Liver (tissue), 9 donors: Measurements from ENCODE around the gene DOCK11. TPM values are rescaled to one million over a fixed set of nuclear protein-coding genes. Genes with fewer than 3 reads are reported as not detected.

Experiments used
- DNase-seq: peaks from one replicate; pipeline ENCODE4 v3.0.0-alpha.2; 2017; ENCODE audit warnings: low spot score
- H3K27ac ChIP-seq, 2 donors: one replicate each; pipeline ENCODE4 v1.7.0; 2013; ENCODE audit warnings: inconsistent platforms in 2 of 2, low read length in 2 of 2, control low read depth in 1 of 2, low read depth in 1 of 2, mild to moderate bottlenecking in 1 of 2
- H3K27me3 ChIP-seq, 4 donors: one replicate each; pipeline versions ENCODE4 v1.6.1 to v1.7.0; 2013; ENCODE audit warnings: low read length in 3 of 4, inconsistent platforms in 1 of 4, mild to moderate bottlenecking in 1 of 4, moderate library complexity in 1 of 4; ENCODE audit not compliant: control insufficient read depth in 4 of 4, insufficient read depth in 4 of 4
- H3K36me3 ChIP-seq, 4 donors: one replicate each; pipeline versions ENCODE4 v1.6.1 to v1.7.0; 2013; ENCODE audit warnings: low read length in 3 of 4, mild to moderate bottlenecking in 3 of 4, low read depth in 1 of 4, moderate library complexity in 1 of 4; ENCODE audit not compliant: control insufficient read depth in 4 of 4, insufficient read depth in 3 of 4
- H3K4me1 ChIP-seq, 4 donors: one replicate each; pipeline versions ENCODE4 v1.6.1 to v1.7.0; 2013; ENCODE audit warnings: low read length in 3 of 4, mild to moderate bottlenecking in 3 of 4, moderate library complexity in 1 of 4; ENCODE audit not compliant: control insufficient read depth in 4 of 4, insufficient read depth in 4 of 4
- H3K4me3 ChIP-seq, 3 donors: one replicate each; pipeline versions ENCODE4 v1.6.1 to v1.7.0; 2013; ENCODE audit warnings: low read length in 3 of 3, control low read depth in 1 of 3, low read depth in 1 of 3, mild to moderate bottlenecking in 1 of 3
- H3K9ac ChIP-seq, 2 donors: one replicate each; pipeline ENCODE4 v1.7.0; 2013; ENCODE audit warnings: low read length in 2 of 2, mild to moderate bottlenecking in 2 of 2, moderate library complexity in 2 of 2, control low read depth in 1 of 2, low read depth in 1 of 2
- H3K9me3 ChIP-seq, 4 donors: one replicate each; pipeline versions ENCODE4 v1.6.1 to v1.7.0; 2013; ENCODE audit warnings: low read length in 3 of 4; ENCODE audit not compliant: control insufficient read depth in 4 of 4
- EGR1 ChIP-seq, 2 donors: IDR thresholded peaks; 2 replicates each; pipeline ENCODE4 v1.6.1; 2016 to 2018; ENCODE audit warnings: antibody characterized with exemption in 2 of 2, low read depth in 2 of 2
- FOXA1 ChIP-seq: IDR thresholded peaks from 2 replicates; pipeline ENCODE4 v1.6.1; 2016; ENCODE audit warnings: antibody characterized with exemption
- FOXA2 ChIP-seq: IDR thresholded peaks from 2 replicates; pipeline ENCODE4 v1.6.1; 2016; ENCODE audit warnings: antibody characterized with exemption
- GABPA ChIP-seq, 2 donors: IDR thresholded peaks in 1 of 2; conservative IDR thresholded peaks in 1 of 2; 2 replicates each; pipeline ENCODE4 v1.6.1; 2016; ENCODE audit warnings: antibody characterized with exemption in 2 of 2, mild to moderate bottlenecking in 1 of 2, moderate library complexity in 1 of 2
- HNF4A ChIP-seq, 2 donors: conservative IDR thresholded peaks; 2 replicates each; pipeline ENCODE4 v1.6.1; 2016; ENCODE audit warnings: antibody characterized with exemption in 2 of 2, mild to moderate bottlenecking in 2 of 2
- HNF4G ChIP-seq: IDR thresholded peaks from 2 replicates; pipeline ENCODE4 v1.6.1; 2016; ENCODE audit warnings: antibody characterized with exemption
- JUND ChIP-seq, 2 donors: IDR thresholded peaks; 2 replicates each; pipeline ENCODE4 v1.6.1; 2016; ENCODE audit warnings: antibody characterized with exemption in 2 of 2
- NR2F2 ChIP-seq: IDR thresholded peaks from 2 replicates; pipeline ENCODE4 v1.6.1; 2016; ENCODE audit warnings: antibody characterized with exemption
- RAD21 ChIP-seq, 2 donors: IDR thresholded peaks; 2 replicates each; pipeline ENCODE4 v1.6.1; 2016; ENCODE audit warnings: antibody characterized with exemption in 2 of 2, mild to moderate bottlenecking in 2 of 2
- RXRA ChIP-seq, 2 donors: IDR thresholded peaks; 2 replicates each; pipeline ENCODE4 v1.6.1; 2017 to 2018; ENCODE audit warnings: antibody characterized with exemption in 2 of 2, mild to moderate bottlenecking in 1 of 2
- SP1 ChIP-seq: IDR thresholded peaks from 2 replicates; pipeline ENCODE4 v1.6.1; 2018; ENCODE audit warnings: antibody characterized with exemption, mild to moderate bottlenecking
- YY1 ChIP-seq: IDR thresholded peaks from 2 replicates; pipeline ENCODE4 v1.6.1; 2016; ENCODE audit warnings: antibody characterized with exemption, mild to moderate bottlenecking
- WGBS: extraction: QIAGEN DNeasy Blood & Tissue Kit; methylation state at CpG from one replicate; pipeline ENCODE4 v1.1.7; 2013; 5-methylcytosine and 5-hydroxymethylcytosine counted together
- polyA plus RNA-seq, 2 donors: library from polyadenylated mRNA; stranded (reverse) in 1 of 2; unstranded in 1 of 2; fragments of 200-250 nt in 1 of 2; fragments of >200 nt in 1 of 2; fragmentation: Nextera tagmentation in 1 of 2; extraction: Ambion mirVana in 1 of 2; gene quantifications; one replicate each; pipeline versions ENCODE4 v1.2.1 to v1.2.3, GENCODE V29; 2013 to 2015
- total RNA-seq, 2 donors: library from RNA; depleted of rRNA; stranded (reverse); fragments of >200 nt; gene quantifications; one replicate each; pipeline ENCODE4 v1.2.3, GENCODE V29; 2014
- TF ChIP-seq, protein P1 (sequence below): IDR thresholded peaks from 2 replicates; pipeline ENCODE4 v1.6.1; 2016; ENCODE audit warnings: antibody characterized with exemption
- TF ChIP-seq, protein P2 (sequence below): IDR thresholded peaks from 2 replicates; pipeline ENCODE4 v1.6.1; 2016; ENCODE audit warnings: antibody characterized with exemption, mild to moderate bottlenecking
- TF ChIP-seq, protein P3 (sequence below): IDR thresholded peaks from 2 replicates; pipeline ENCODE4 v1.6.1; 2016; ENCODE audit warnings: antibody characterized with exemption
- TF ChIP-seq, protein P4 (sequence below): fragments of 150-350 bp; IDR thresholded peaks from 2 replicates; pipeline ENCODE4 v1.5.1; 2017; ENCODE audit warnings: improper control_type of control experiment, low read depth, low read length; ENCODE audit not compliant: missing input control
- TF ChIP-seq, protein P5 (sequence below): IDR thresholded peaks from 2 replicates; pipeline ENCODE4 v1.6.1; 2016; ENCODE audit warnings: antibody characterized with exemption
- donor health status: healthy.
- donor health status: healthy.
- donor health status: healthy.
- donor health status: healthy.
- donor health status: healthy.

DOCK11 gene
- total and polyA plus RNA-seq, 4 donors = 1.3 to 9.3 (median 3.7) TPM

DNA sequence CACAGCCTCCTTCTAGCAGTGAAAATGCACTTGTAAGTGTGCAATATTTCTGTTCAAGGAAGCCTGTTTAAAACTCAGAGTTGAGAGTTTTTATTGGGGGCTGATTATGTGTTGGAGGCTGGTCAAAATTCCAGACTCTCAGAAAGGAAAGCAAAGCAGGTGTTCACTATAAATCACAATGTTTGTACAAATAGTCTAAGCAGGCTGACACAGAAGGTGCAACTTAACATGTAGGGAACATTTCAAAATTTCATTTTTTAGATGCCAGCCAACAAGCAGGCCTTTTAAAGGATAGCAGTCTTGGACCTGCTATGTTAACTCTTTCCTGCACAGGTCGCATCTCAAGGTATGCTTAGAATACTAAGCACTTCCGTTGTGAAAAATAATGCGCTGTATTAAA is 119.5 kb downstream of the DOCK11 start:
- no peaks in the 10 kb centered on the region for H3K36me3 ChIP-seq
- no peaks in the 10 kb centered on the region for H3K9me3 ChIP-seq
- no peak overlapping the region for H3K9ac ChIP-seq
- no peaks in the 10 kb centered on the region for H3K4me1 ChIP-seq
- no peaks in the 10 kb centered on the region for H3K27me3 ChIP-seq
- H3K4me3 ChIP-seq = no peak overlapping the region
- H3K27ac ChIP-seq = no peak overlapping the region
- 93% methylated on average over 3 of the region's 3 CpGs for WGBS
- DNase-seq = no peak
- TF ChIP-seq YY1 = no peak
- TF ChIP-seq SP1 = no peak
- TF ChIP-seq NR2F2 = no peak
- TF ChIP-seq, protein P1, sequence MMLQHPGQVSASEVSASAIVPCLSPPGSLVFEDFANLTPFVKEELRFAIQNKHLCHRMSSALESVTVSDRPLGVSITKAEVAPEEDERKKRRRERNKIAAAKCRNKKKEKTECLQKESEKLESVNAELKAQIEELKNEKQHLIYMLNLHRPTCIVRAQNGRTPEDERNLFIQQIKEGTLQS = no peak
- no peak for TF ChIP-seq FOXA2
- no peak for TF ChIP-seq RXRA (IDR thresholded peaks at IDR 0.05)
- TF ChIP-seq, protein P2, sequence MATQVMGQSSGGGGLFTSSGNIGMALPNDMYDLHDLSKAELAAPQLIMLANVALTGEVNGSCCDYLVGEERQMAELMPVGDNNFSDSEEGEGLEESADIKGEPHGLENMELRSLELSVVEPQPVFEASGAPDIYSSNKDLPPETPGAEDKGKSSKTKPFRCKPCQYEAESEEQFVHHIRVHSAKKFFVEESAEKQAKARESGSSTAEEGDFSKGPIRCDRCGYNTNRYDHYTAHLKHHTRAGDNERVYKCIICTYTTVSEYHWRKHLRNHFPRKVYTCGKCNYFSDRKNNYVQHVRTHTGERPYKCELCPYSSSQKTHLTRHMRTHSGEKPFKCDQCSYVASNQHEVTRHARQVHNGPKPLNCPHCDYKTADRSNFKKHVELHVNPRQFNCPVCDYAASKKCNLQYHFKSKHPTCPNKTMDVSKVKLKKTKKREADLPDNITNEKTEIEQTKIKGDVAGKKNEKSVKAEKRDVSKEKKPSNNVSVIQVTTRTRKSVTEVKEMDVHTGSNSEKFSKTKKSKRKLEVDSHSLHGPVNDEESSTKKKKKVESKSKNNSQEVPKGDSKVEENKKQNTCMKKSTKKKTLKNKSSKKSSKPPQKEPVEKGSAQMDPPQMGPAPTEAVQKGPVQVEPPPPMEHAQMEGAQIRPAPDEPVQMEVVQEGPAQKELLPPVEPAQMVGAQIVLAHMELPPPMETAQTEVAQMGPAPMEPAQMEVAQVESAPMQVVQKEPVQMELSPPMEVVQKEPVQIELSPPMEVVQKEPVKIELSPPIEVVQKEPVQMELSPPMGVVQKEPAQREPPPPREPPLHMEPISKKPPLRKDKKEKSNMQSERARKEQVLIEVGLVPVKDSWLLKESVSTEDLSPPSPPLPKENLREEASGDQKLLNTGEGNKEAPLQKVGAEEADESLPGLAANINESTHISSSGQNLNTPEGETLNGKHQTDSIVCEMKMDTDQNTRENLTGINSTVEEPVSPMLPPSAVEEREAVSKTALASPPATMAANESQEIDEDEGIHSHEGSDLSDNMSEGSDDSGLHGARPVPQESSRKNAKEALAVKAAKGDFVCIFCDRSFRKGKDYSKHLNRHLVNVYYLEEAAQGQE = no peak
- TF ChIP-seq, protein P3, sequence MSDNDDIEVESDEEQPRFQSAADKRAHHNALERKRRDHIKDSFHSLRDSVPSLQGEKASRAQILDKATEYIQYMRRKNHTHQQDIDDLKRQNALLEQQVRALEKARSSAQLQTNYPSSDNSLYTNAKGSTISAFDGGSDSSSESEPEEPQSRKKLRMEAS = no peak
- TF ChIP-seq GABPA (IDR thresholded peaks at IDR 0.05 in 1 of 2, conservative IDR thresholded peaks at IDR 0.05 in 1 of 2) = no peak
- TF ChIP-seq, protein P4, sequence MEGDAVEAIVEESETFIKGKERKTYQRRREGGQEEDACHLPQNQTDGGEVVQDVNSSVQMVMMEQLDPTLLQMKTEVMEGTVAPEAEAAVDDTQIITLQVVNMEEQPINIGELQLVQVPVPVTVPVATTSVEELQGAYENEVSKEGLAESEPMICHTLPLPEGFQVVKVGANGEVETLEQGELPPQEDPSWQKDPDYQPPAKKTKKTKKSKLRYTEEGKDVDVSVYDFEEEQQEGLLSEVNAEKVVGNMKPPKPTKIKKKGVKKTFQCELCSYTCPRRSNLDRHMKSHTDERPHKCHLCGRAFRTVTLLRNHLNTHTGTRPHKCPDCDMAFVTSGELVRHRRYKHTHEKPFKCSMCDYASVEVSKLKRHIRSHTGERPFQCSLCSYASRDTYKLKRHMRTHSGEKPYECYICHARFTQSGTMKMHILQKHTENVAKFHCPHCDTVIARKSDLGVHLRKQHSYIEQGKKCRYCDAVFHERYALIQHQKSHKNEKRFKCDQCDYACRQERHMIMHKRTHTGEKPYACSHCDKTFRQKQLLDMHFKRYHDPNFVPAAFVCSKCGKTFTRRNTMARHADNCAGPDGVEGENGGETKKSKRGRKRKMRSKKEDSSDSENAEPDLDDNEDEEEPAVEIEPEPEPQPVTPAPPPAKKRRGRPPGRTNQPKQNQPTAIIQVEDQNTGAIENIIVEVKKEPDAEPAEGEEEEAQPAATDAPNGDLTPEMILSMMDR = no peak

DNA sequence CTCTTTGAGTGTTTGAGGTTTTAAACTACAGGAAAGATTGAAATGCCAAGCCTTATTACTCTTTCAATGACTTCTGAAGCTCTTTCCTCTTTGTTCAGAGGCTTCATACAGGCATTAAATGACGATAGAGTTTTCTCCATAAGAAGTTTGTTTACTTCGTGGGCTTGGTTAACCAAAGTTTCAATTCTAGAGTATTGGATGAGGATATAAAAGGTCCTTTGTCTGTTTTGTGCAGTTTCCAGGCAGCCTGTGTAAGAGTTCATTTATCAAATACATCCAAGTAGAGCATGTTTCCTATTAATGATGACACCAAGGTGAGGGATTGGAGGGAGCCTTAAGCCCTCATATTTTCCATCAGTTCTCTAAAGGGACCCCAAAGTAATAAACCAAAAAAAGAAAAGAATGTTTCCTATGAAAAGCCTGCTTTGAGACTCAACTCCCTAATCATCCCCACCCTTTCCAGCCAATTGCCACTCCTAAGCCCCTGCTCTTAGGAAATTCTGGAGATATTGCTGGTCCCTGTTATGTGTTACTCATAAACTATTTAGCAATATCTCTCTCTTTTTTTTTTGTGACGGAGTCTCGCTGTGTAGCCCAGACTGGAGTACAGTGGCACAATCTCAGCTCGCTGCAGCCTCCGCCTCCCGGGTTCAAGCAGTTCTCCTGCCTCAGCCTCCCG is 125.6 kb downstream of the DOCK11 start:
- DNase-seq = no peak
- Histone ChIP-seq H3K4me1 (peaks cover 0 to 3% (median 0%) of the 10 kb centered on the region in 4 donors), H3K4me3 (no peak overlapping the region), H3K9me3 (no peaks in the 10 kb centered on the region), H3K9ac (no peak overlapping the region), H3K27ac (no peak overlapping the region), H3K36me3 (no peaks in the 10 kb centered on the region), H3K27me3 (peaks cover 0 to 4% (median 0%) of the 10 kb centered on the region in 4 donors)
- 89% methylated on average over 8 of the region's 8 CpGs for WGBS
- TF ChIP-seq HNF4A (conservative IDR thresholded peaks at IDR 0.05) = no peak
- TF ChIP-seq, protein P3 = no peak
- no peak for TF ChIP-seq GABPA (IDR thresholded peaks at IDR 0.05 in 1 of 2, conservative IDR thresholded peaks at IDR 0.05 in 1 of 2)
- TF ChIP-seq, protein P1 = no peak
- no peak for TF ChIP-seq RAD21 (IDR thresholded peaks at IDR 0.05)
- no peak for TF ChIP-seq YY1
- no peak for TF ChIP-seq SP1
- TF ChIP-seq RXRA (IDR thresholded peaks at IDR 0.05) = no peak
- TF ChIP-seq FOXA1 = no peak
- TF ChIP-seq HNF4G = no peak
- TF ChIP-seq JUND (IDR thresholded peaks at IDR 0.05) = no peak
- no peak for TF ChIP-seq EGR1 (IDR thresholded peaks at IDR 0.05; ENCODE audit: low read depth in 2 of 2)
- TF ChIP-seq, protein P5, sequence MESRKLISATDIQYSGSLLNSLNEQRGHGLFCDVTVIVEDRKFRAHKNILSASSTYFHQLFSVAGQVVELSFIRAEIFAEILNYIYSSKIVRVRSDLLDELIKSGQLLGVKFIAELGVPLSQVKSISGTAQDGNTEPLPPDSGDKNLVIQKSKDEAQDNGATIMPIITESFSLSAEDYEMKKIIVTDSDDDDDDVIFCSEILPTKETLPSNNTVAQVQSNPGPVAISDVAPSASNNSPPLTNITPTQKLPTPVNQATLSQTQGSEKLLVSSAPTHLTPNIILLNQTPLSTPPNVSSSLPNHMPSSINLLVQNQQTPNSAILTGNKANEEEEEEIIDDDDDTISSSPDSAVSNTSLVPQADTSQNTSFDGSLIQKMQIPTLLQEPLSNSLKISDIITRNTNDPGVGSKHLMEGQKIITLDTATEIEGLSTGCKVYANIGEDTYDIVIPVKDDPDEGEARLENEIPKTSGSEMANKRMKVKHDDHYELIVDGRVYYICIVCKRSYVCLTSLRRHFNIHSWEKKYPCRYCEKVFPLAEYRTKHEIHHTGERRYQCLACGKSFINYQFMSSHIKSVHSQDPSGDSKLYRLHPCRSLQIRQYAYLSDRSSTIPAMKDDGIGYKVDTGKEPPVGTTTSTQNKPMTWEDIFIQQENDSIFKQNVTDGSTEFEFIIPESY = no peak
- no peak for TF ChIP-seq NR2F2
- TF ChIP-seq, protein P2 = no peak
